GM23248 (cell line): ENCODE data around the gene METTL9. TPM values are rescaled to one million over a fixed set of nuclear protein-coding genes. Genes with fewer than 3 reads are reported as not detected.

Source experiments
- DNase-seq: peaks from one replicate; pipeline ENCODE4 v3.0.0-alpha.2; 2015
- H2AFZ ChIP-seq: fragments of 200-600 bp; sonication (generic); 2 replicates; pipeline ENCODE4 v1.6.1; 2016; ENCODE audit warnings: antibody characterized with exemption
- H3F3A ChIP-seq: fragments of 200-600 bp; sonication (generic); 2 replicates; pipeline ENCODE4 v1.6.1; 2016; ENCODE audit warnings: mild to moderate bottlenecking, antibody characterized with exemption, mixed run types; ENCODE audit not compliant: insufficient read depth
- H3K27ac ChIP-seq: fragments of 200-600 bp; sonication (generic); 2 replicates; pipeline ENCODE4 v1.5.1; 2016; ENCODE audit warnings: mild to moderate bottlenecking
- H3K27me3 ChIP-seq: fragments of 200-600 bp; sonication (generic); replicated peaks from 2 replicates; pipeline ENCODE4 v1.6.1; 2016; ENCODE audit warnings: mild to moderate bottlenecking; ENCODE audit not compliant: insufficient read depth
- H3K36me3 ChIP-seq: fragments of 200-600 bp; sonication (generic); 2 replicates; pipeline ENCODE4 v1.6.1; 2016; ENCODE audit warnings: low read depth, mild to moderate bottlenecking
- H3K4me1 ChIP-seq: fragments of 200-600 bp; sonication (generic); 2 replicates; pipeline ENCODE4 v1.6.1; 2016; ENCODE audit warnings: mild to moderate bottlenecking; ENCODE audit not compliant: insufficient read depth
- H3K4me2 ChIP-seq: fragments of 200-600 bp; sonication (generic); one replicate; pipeline ENCODE4 v1.6.1; 2016; ENCODE audit warnings: mild to moderate bottlenecking; ENCODE audit not compliant: unreplicated experiment
- H3K4me3 ChIP-seq: fragments of 200-600 bp; sonication (generic); 2 replicates; pipeline ENCODE4 v1.5.1; 2016; ENCODE audit warnings: mild to moderate bottlenecking
- H3K79me2 ChIP-seq: fragments of 200-600 bp; sonication (generic); 2 replicates; pipeline ENCODE4 v1.6.1; 2016; ENCODE audit warnings: mild to moderate bottlenecking; ENCODE audit not compliant: insufficient read depth
- H3K9ac ChIP-seq: fragments of 200-600 bp; sonication (generic); 2 replicates; pipeline ENCODE4 v1.6.1; 2016; ENCODE audit warnings: mild to moderate bottlenecking
- H3K9me2 ChIP-seq: fragments of 200-600 bp; sonication (generic); 2 replicates; pipeline ENCODE4 v1.6.1; 2016; ENCODE audit warnings: mixed run types, mild to moderate bottlenecking, moderate library complexity; ENCODE audit not compliant: insufficient read depth
- H3K9me3 ChIP-seq: fragments of 200-600 bp; sonication (generic); one replicate; pipeline ENCODE4 v1.6.1; 2017; ENCODE audit warnings: low read depth
- H4K20me1 ChIP-seq: fragments of 200-600 bp; sonication (generic); 2 replicates; pipeline ENCODE4 v1.6.0; 2016; ENCODE audit not compliant: insufficient read depth
- EZH2 ChIP-seq: fragments of 200-600 bp; sonication (generic); IDR thresholded peaks from 2 replicates; pipeline ENCODE4 v1.6.1; 2018; ENCODE audit warnings: antibody characterized with exemption, mild to moderate bottlenecking; ENCODE audit not compliant: insufficient read depth, poor library complexity, severe bottlenecking
- EZH2phosphoT487 ChIP-seq: fragments of 200-600 bp; sonication (generic); IDR thresholded peaks from 2 replicates; pipeline ENCODE4 v1.6.1; 2018; ENCODE audit warnings: antibody characterized with exemption, moderate library complexity, mild to moderate bottlenecking, low read depth; ENCODE audit not compliant: insufficient read depth
- WGBS, 2 experiments: methylation state at CpG; one replicate each; pipeline ENCODE4 v1.1.6; 2015 to 2017; ENCODE audit warnings: low lambda C conversion rate in 2 of 2, low coverage in 1 of 2; ENCODE audit errors: missing lambda C conversion rate in 2 of 2; 5-methylcytosine and 5-hydroxymethylcytosine counted together
- in situ Hi-C: fragments of 300-500 bp; cut with MboI; formaldehyde crosslinking; loops from 2 replicates; pipeline ENCODE4 v1.15.0; 2020
- polyA plus RNA-seq: library from polyadenylated mRNA; unstranded; fragments of >200 nt; fragmentation: Nextera tagmentation; extraction: Ambion mirVana; gene quantifications from 2 replicates; pipeline ENCODE4 v1.2.1, GENCODE V29; 2016
- total RNA-seq: library from RNA; depleted of rRNA; stranded (reverse); fragments of >200 nt; shearing (Covaris generic); gene quantifications from 2 replicates; pipeline ENCODE4 v1.2.3, GENCODE V29; 2014

The METTL9 gene
- total and polyA plus RNA-seq, 2 experiments from 2014 or later = 273 to 326 TPM

- Histone ChIP-seq H3K4me1 (peaks cover 30% of the 10 kb centered on the region), H3K4me3 (0 out of 2 replicates have a peak overlapping the region, but pooled peaks have one; percentile 24), H3K9me2 (no peaks in the 10 kb centered on the region), H3K36me3 (no peaks in the 10 kb centered on the region), H3K27me3 (no peaks in the 10 kb centered on the region), H3K79me2 (no peaks in the 10 kb centered on the region), H3K4me2 (peak overlapping the region; percentile 61), H3K9ac (peak overlapping the region; percentile 29), H2AFZ (no peak overlapping the region), H3K9me3 (no peaks in the 10 kb centered on the region), H4K20me1 (no peaks in the 10 kb centered on the region), H3F3A (peaks cover 22% of the 10 kb centered on the region), H3K27ac (peak overlapping the region; percentile 52)
- peak; percentile 64 for DNase-seq
- in situ Hi-C loops = no loop called here
- no peak for TF ChIP-seq EZH2phosphoT487
- no peak for TF ChIP-seq EZH2
- WGBS, 2 experiments = 46 to 48% methylated on average over 2 of the region's 2 CpGs
These were observed 8.6 kb upstream of the METTL9 start for GRCh38 chr16:21590796-21591195.

GRCh38 chr16:21592191-21592590 lies 7.2 kb upstream of the METTL9 start:
- H3K9me3 ChIP-seq = no peaks in the 10 kb centered on the region
- WGBS, 2 experiments = 80 to 82% methylated on average over 9 of the region's 9 CpGs
- DNase-seq = no peak

GRCh38 chr16:21593530-21594289 lies 5.7 kb upstream of the METTL9 start:
- H3K9me2 ChIP-seq = no peaks in the 10 kb centered on the region

More at GRCh38 chr16:21592191-21592590, 7.2 kb upstream of the METTL9 start:
- Histone ChIP-seq H2AFZ (no peak overlapping the region), H3K9me2 (no peaks in the 10 kb centered on the region), H3K4me2 (no peak overlapping the region), H4K20me1 (no peaks in the 10 kb centered on the region), H3K79me2 (no peaks in the 10 kb centered on the region), H3K27ac (no peak overlapping the region), H3K9ac (no peak overlapping the region), H3K36me3 (no peaks in the 10 kb centered on the region), H3K4me3 (no peak overlapping the region), H3K4me1 (peaks cover 30% of the 10 kb centered on the region), H3K27me3 (no peaks in the 10 kb centered on the region), H3F3A (peaks cover 22% of the 10 kb centered on the region)
- in situ Hi-C loops = no loop called here
- TF ChIP-seq EZH2 (no peak), EZH2phosphoT487 (no peak)

GRCh38 chr16:21597561-21598030 lies 1.8 kb upstream of the METTL9 start:
- Histone ChIP-seq H3K27me3 (no peaks in the 10 kb centered on the region), H3K4me3 (no peak overlapping the region), H3K9ac (no peak overlapping the region), H4K20me1 (no peaks in the 10 kb centered on the region), H2AFZ (peak overlapping the region; percentile 38; the same call in 1 of the 2 replicates), H3F3A (peaks cover 20% of the 10 kb centered on the region), H3K4me2 (no peak overlapping the region), H3K4me1 (peaks cover 15% of the 10 kb centered on the region), H3K9me2 (no peaks in the 10 kb centered on the region), H3K9me3 (no peaks in the 10 kb centered on the region), H3K27ac (no peak overlapping the region), H3K36me3 (no peaks in the 10 kb centered on the region), H3K79me2 (peaks cover 28% of the 10 kb centered on the region)
- 94 to 96% methylated on average over 2 of the region's 2 CpGs for WGBS, 2 experiments
- TF ChIP-seq EZH2phosphoT487 = no peak
- TF ChIP-seq EZH2 = no peak
- no peak for DNase-seq
- in situ Hi-C loops = no loop called here

More at GRCh38 chr16:21593530-21594289, 5.7 kb upstream of the METTL9 start:
- WGBS, 2 experiments = 77 to 80% methylated on average over 7 of the region's 7 CpGs
- H3K27me3 ChIP-seq = no peaks in the 10 kb centered on the region
- H3K79me2 ChIP-seq = no peaks in the 10 kb centered on the region
- peaks cover 28% of the 10 kb centered on the region for H3K4me1 ChIP-seq
- no peak overlapping the region for H3K4me3 ChIP-seq
- TF ChIP-seq EZH2phosphoT487 (no peak), EZH2 (no peak)
- H3K36me3 ChIP-seq = no peaks in the 10 kb centered on the region
- H3K4me2 ChIP-seq = no peak overlapping the region
- no peaks in the 10 kb centered on the region for H4K20me1 ChIP-seq
- no peak for DNase-seq
- no peaks in the 10 kb centered on the region for H3K9me3 ChIP-seq
- peaks cover 25% of the 10 kb centered on the region for H3F3A ChIP-seq
- no peak overlapping the region for H3K27ac ChIP-seq
- H2AFZ ChIP-seq = no peak overlapping the region
- in situ Hi-C loops = no loop called here
- H3K9ac ChIP-seq = no peak overlapping the region
